Nephron (organoid): ENCODE results near the gene RHOA.

Experiments used
- H3K27ac Mint-ChIP-seq, 3 experiments: 2 replicates each; pipeline ENCODE4 v1.8.0; 2020; ENCODE audit warnings: mixed read lengths in 3 of 3, mild to moderate bottlenecking in 2 of 3, moderate library complexity in 1 of 3
- H3K27me3 Mint-ChIP-seq: 2 replicates; pipeline ENCODE4 v1.8.0; 2021; ENCODE audit warnings: low read depth, mild to moderate bottlenecking, moderate library complexity, mixed read lengths
- H3K36me3 Mint-ChIP-seq: 2 replicates; pipeline ENCODE4 v1.8.0; 2020; ENCODE audit warnings: low read depth, mixed read lengths
- H3K4me1 Mint-ChIP-seq: 2 replicates; pipeline ENCODE4 v1.8.0; 2020; ENCODE audit warnings: mixed read lengths
- H3K4me3 Mint-ChIP-seq, 3 experiments: 2 replicates each; pipeline ENCODE4 v1.8.0; 2020; ENCODE audit warnings: mild to moderate bottlenecking in 3 of 3, mixed read lengths in 3 of 3, moderate library complexity in 2 of 3
- H3K9me3 Mint-ChIP-seq: 2 replicates; pipeline ENCODE4 v1.8.0; 2020; ENCODE audit warnings: mixed read lengths
- CTCF ChIP-seq, 3 experiments: fragments of 200-600 bp; sonication (generic); IDR thresholded peaks; one replicate each; pipeline ENCODE4 v1.5.0; 2021; ENCODE audit warnings: antibody characterized with exemption in 3 of 3; ENCODE audit not compliant: unreplicated experiment in 3 of 3

The RHOA gene

GRCh38 chr3:49424816-49425215 is 13.0 kb upstream of the RHOA start:
- H3K36me3 Mint-ChIP-seq: peaks cover 15% of the 10 kb centered on the region
- peak overlapping the region in 1 of 3 experiments; percentile 28 for H3K27ac Mint-ChIP-seq
- H3K9me3 Mint-ChIP-seq: no peaks in the 10 kb centered on the region
- H3K4me1 Mint-ChIP-seq: peaks cover 19% of the 10 kb centered on the region
- no peaks in the 10 kb centered on the region for H3K27me3 Mint-ChIP-seq
- peak overlapping the region in 2 of 3 experiments; percentile 8 to 43 for H3K4me3 Mint-ChIP-seq
- TF ChIP-seq CTCF (IDR thresholded peaks at IDR 0.05; ENCODE audit: unreplicated experiment in 3 of 3): no peak

- no peaks in the 10 kb centered on the region for H3K27me3 Mint-ChIP-seq
- peak within 1 kb of the TSS; percentile 74 to 95 (median 89) for H3K27ac Mint-ChIP-seq
- peak within 1 kb of the TSS; percentile 91 to 95 (median 94) for H3K4me3 Mint-ChIP-seq
- H3K36me3 Mint-ChIP-seq: peaks cover 18% of the 10 kb centered on the region
- TF ChIP-seq CTCF (IDR thresholded peaks at IDR 0.05; ENCODE audit: unreplicated experiment in 3 of 3): no peak
- H3K9me3 Mint-ChIP-seq: no peaks in the 10 kb centered on the region
- H3K4me1 Mint-ChIP-seq: peaks cover 15% of the 10 kb centered on the region
Measured at GRCh38 chr3:49422379-49423248, 10.8 kb upstream of the RHOA start, which contains the start of gene AMT. AMT (minus strand) TSS chr3:49422473; CDS start chr3:49422450, 23 bp downstream.

GRCh38 chr3:49421890-49422378 is 10.2 kb upstream of the RHOA start:
- no peaks in the 10 kb centered on the region for H3K27me3 Mint-ChIP-seq
- no peaks in the 10 kb centered on the region for H3K9me3 Mint-ChIP-seq
- H3K36me3 Mint-ChIP-seq: peaks cover 18% of the 10 kb centered on the region
- peak overlapping the region; percentile 74 to 95 (median 89) for H3K27ac Mint-ChIP-seq
- peaks cover 15% of the 10 kb centered on the region for H3K4me1 Mint-ChIP-seq
- peak overlapping the region; percentile 91 to 95 (median 94) for H3K4me3 Mint-ChIP-seq
- no peak for TF ChIP-seq CTCF (IDR thresholded peaks at IDR 0.05; ENCODE audit: unreplicated experiment in 3 of 3)

GRCh38 chr3:49417516-49418120 is 5.8 kb upstream of the RHOA start:
- H3K36me3 Mint-ChIP-seq: peaks cover 17% of the 10 kb centered on the region
- H3K4me3 Mint-ChIP-seq: no peak overlapping the region
- TF ChIP-seq CTCF (IDR thresholded peaks at IDR 0.05; ENCODE audit: unreplicated experiment in 3 of 3): no peak
- H3K27ac Mint-ChIP-seq: peak overlapping the region in 2 of 3 experiments; percentile 20 to 60
- H3K4me1 Mint-ChIP-seq: peaks cover 31% of the 10 kb centered on the region
- H3K27me3 Mint-ChIP-seq: no peaks in the 10 kb centered on the region
- H3K9me3 Mint-ChIP-seq: no peaks in the 10 kb centered on the region

GRCh38 chr3:49416867-49417266 is 5.1 kb upstream of the RHOA start:
- peak overlapping the region; percentile 37 to 75 (median 59) for H3K27ac Mint-ChIP-seq
- H3K9me3 Mint-ChIP-seq: no peaks in the 10 kb centered on the region
- H3K27me3 Mint-ChIP-seq: no peaks in the 10 kb centered on the region
- H3K36me3 Mint-ChIP-seq: peaks cover 17% of the 10 kb centered on the region
- peaks cover 26% of the 10 kb centered on the region for H3K4me1 Mint-ChIP-seq
- TF ChIP-seq CTCF (IDR thresholded peaks at IDR 0.05; ENCODE audit: unreplicated experiment in 3 of 3): no peak
- no peak overlapping the region for H3K4me3 Mint-ChIP-seq
